ENCODE data around the gene OAS1. TPM values are rescaled to one million over a fixed set of nuclear protein-coding genes. Genes with fewer than 3 reads are reported as not detected.
"Not testable (repeated sequence)": the region's sequence is repeated elsewhere in the genome, so short reads cannot be mapped to it uniquely, and the experiment has no call there.

The OAS1 gene
- total RNA-seq, 2 experiments from 2014 or later = 138 to 141 TPM

- DNase-seq (no peak), ATAC-seq (ENCODE audit: low read depth) (peak; percentile 28)
- peaks cover 50% of the 10 kb centered on the region for H3K36me3 Mint-ChIP-seq
- H3K4me3 Mint-ChIP-seq = peak overlapping the region; percentile 98
- no peaks in the 10 kb centered on the region for H3K27me3 Mint-ChIP-seq
- POLR2A ChIA-PET = interaction anchor here (1.2 to 7.8 kb wide), 15 partner anchors 10 to 246 kb away, joined by 3 to 187 read pairs (median 5); partner anchors contain the start of genes OAS2 and OAS3
- peak overlapping the region; percentile 99 for H3K27ac Mint-ChIP-seq
- peaks cover 53% of the 10 kb centered on the region for H3K4me1 Mint-ChIP-seq
- peaks cover 4% of the 10 kb centered on the region for H3K9me3 Mint-ChIP-seq
Observed at GRCh38 chr12:112907415-112908157, 824 bp downstream of the OAS1 start.

- Mint-ChIP-seq H3K4me1 (peaks cover 55% of the 10 kb centered on the region), H3K27ac (peak overlapping the region; percentile 99), H3K4me3 (peak overlapping the region; percentile 98), H3K36me3 (peaks cover 60% of the 10 kb centered on the region), H3K9me3 (peaks cover 12% of the 10 kb centered on the region), H3K27me3 (no peaks in the 10 kb centered on the region)
- POLR2A ChIA-PET = interaction anchor here (1.5 to 7.8 kb wide), 7 partner anchors 8 to 76 kb away, joined by 4 to 187 read pairs (median 27); partner anchors contain the start of genes OAS2 and OAS3
- ATAC-seq (ENCODE audit: low read depth) (no peak), DNase-seq (no peak)
Observed at GRCh38 chr12:112908548-112908947, 1.8 kb downstream of the OAS1 start.

- Mint-ChIP-seq H3K27ac (peak overlapping the region; percentile 99), H3K4me3 (peak overlapping the region; percentile 98), H3K4me1 (peaks cover 53% of the 10 kb centered on the region), H3K36me3 (peaks cover 69% of the 10 kb centered on the region), H3K9me3 (peaks cover 14% of the 10 kb centered on the region), H3K27me3 (no peaks in the 10 kb centered on the region)
- no peak for ATAC-seq (ENCODE audit: low read depth)
- no peak for DNase-seq
- POLR2A ChIA-PET = interaction anchor here (1.4 to 7.8 kb wide), 5 partner anchors 9 to 68 kb away, joined by 3 to 187 read pairs (median 40); partner anchors contain the start of genes OAS2 and OAS3
Observed at GRCh38 chr12:112909693-112910092, 2.9 kb downstream of the OAS1 start.

GRCh38 chr12:112913038-112913688, 6.4 kb downstream of the OAS1 start:
- no peak overlapping the region for H3K27ac Mint-ChIP-seq
- H3K4me1 Mint-ChIP-seq = peaks cover 52% of the 10 kb centered on the region
- POLR2A ChIA-PET = interaction anchor here (0.6 to 1.4 kb wide), 5 partner anchors 25 to 483 kb away, joined by 3 to 4 read pairs (median 3); partner anchors contain the start of genes OAS2 and OAS3
- no peak for DNase-seq
- peak overlapping the region; percentile 7 for H3K4me3 Mint-ChIP-seq
- ATAC-seq (ENCODE audit: low read depth) = no peak
- no peaks in the 10 kb centered on the region for H3K27me3 Mint-ChIP-seq
- H3K36me3 Mint-ChIP-seq = peaks cover 86% of the 10 kb centered on the region
- peaks cover 14% of the 10 kb centered on the region for H3K9me3 Mint-ChIP-seq

- H3K36me3 Mint-ChIP-seq = peaks cover 85% of the 10 kb centered on the region
- peaks cover 14% of the 10 kb centered on the region for H3K9me3 Mint-ChIP-seq
- H3K4me1 Mint-ChIP-seq = peaks cover 47% of the 10 kb centered on the region
- POLR2A ChIA-PET = interaction anchor here (1.0 to 1.4 kb wide), 3 partner anchors 24 to 64 kb away, joined by 3 to 4 read pairs (median 3); partner anchors contain the start of genes OAS2 and OAS3
- not testable (repeated sequence) for H3K27ac Mint-ChIP-seq; H3K27me3 Mint-ChIP-seq; H3K4me3 Mint-ChIP-seq; DNase-seq; ATAC-seq (ENCODE audit: low read depth)
Observed at GRCh38 chr12:112913888-112914287, 7.1 kb downstream of the OAS1 start.

GRCh38 chr12:112916270-112916669, 9.5 kb downstream of the OAS1 start:
- ATAC-seq (ENCODE audit: low read depth) = no peak
- POLR2A ChIA-PET = interaction anchor here (3.2 kb wide), 1 partner anchor 9 kb away, joined by 27 read pairs; the partner anchor contains the start of gene OAS1
- Mint-ChIP-seq H3K4me1 (peaks cover 30% of the 10 kb centered on the region), H3K9me3 (peaks cover 14% of the 10 kb centered on the region), H3K4me3 (no peak overlapping the region), H3K36me3 (peaks cover 75% of the 10 kb centered on the region), H3K27me3 (no peaks in the 10 kb centered on the region), H3K27ac (no peak overlapping the region)
- DNase-seq = no peak

GRCh38 chr12:112919121-112919520, 12.4 kb downstream of the OAS1 start:
- ATAC-seq (ENCODE audit: low read depth) (no peak), DNase-seq (no peak)
- POLR2A ChIA-PET = interaction anchor here (1.2 to 3.2 kb wide), 3 partner anchors 9 to 60 kb away, joined by 3 to 27 read pairs (median 13); partner anchors contain the start of genes OAS1 and OAS2
- H3K9me3 Mint-ChIP-seq = peaks cover under 1% of the 10 kb centered on the region
- H3K27ac Mint-ChIP-seq = no peak overlapping the region
- H3K36me3 Mint-ChIP-seq = peaks cover 69% of the 10 kb centered on the region
- H3K4me3 Mint-ChIP-seq = no peak overlapping the region
- H3K4me1 Mint-ChIP-seq = peaks cover 14% of the 10 kb centered on the region
- no peaks in the 10 kb centered on the region for H3K27me3 Mint-ChIP-seq

- ATAC-seq (ENCODE audit: low read depth) = no peak
- POLR2A ChIA-PET = interaction anchor here (1.6 to 1.7 kb wide), 2 partner anchors 13 to 14 kb away, joined by 4 to 6 read pairs; partner anchors contain the start of gene OAS3
- no peak for DNase-seq
- Mint-ChIP-seq H3K4me1 (no peaks in the 10 kb centered on the region), H3K27ac (no peak overlapping the region), H3K4me3 (no peak overlapping the region), H3K27me3 (no peaks in the 10 kb centered on the region), H3K36me3 (peaks cover 68% of the 10 kb centered on the region), H3K9me3 (peaks cover 6% of the 10 kb centered on the region)
Observed at GRCh38 chr12:112924986-112925385, 18.2 kb downstream of the OAS1 start.

GRCh38 chr12:112926416-112927033, 19.8 kb downstream of the OAS1 start:
- peaks cover 67% of the 10 kb centered on the region for H3K36me3 Mint-ChIP-seq
- not testable (repeated sequence) for H3K27me3 Mint-ChIP-seq; H3K4me1 Mint-ChIP-seq; H3K9me3 Mint-ChIP-seq; DNase-seq; ATAC-seq (ENCODE audit: low read depth); H3K27ac Mint-ChIP-seq; H3K4me3 Mint-ChIP-seq
- POLR2A ChIA-PET = interaction anchor here (1.6 kb wide), 1 partner anchor 11 kb away, joined by 6 read pairs; the partner anchor contains the start of gene OAS3

GRCh38 chr12:112927475-112927874, 20.7 kb downstream of the OAS1 start:
- no peak for ATAC-seq (ENCODE audit: low read depth)
- peaks cover 60% of the 10 kb centered on the region for H3K36me3 Mint-ChIP-seq
- no peaks in the 10 kb centered on the region for H3K27me3 Mint-ChIP-seq
- H3K4me3 Mint-ChIP-seq = no peak overlapping the region
- no peaks in the 10 kb centered on the region for H3K4me1 Mint-ChIP-seq
- no peak overlapping the region for H3K27ac Mint-ChIP-seq
- no peak for DNase-seq
- H3K9me3 Mint-ChIP-seq = peaks cover 6% of the 10 kb centered on the region
- POLR2A ChIA-PET = no interaction called here

GRCh38 chr12:112927925-112928324, 21.2 kb downstream of the OAS1 start:
- no peak for DNase-seq
- Mint-ChIP-seq H3K9me3 (peaks cover 6% of the 10 kb centered on the region), H3K36me3 (peaks cover 55% of the 10 kb centered on the region), H3K27ac (no peak overlapping the region), H3K4me3 (no peak overlapping the region), H3K27me3 (no peaks in the 10 kb centered on the region), H3K4me1 (no peaks in the 10 kb centered on the region)
- POLR2A ChIA-PET = no interaction called here
- no peak for ATAC-seq (ENCODE audit: low read depth)

- POLR2A ChIA-PET = no interaction called here
- H3K4me3 Mint-ChIP-seq = no peak overlapping the region
- no peak overlapping the region for H3K27ac Mint-ChIP-seq
Observed at GRCh38 chr12:112928978-112929377, 22.2 kb downstream of the OAS1 start.

GRCh38 chr12:112929715-112930114, 23.0 kb downstream of the OAS1 start:
- ATAC-seq (ENCODE audit: low read depth) (no peak), DNase-seq (no peak)
- POLR2A ChIA-PET = no interaction called here
- Mint-ChIP-seq H3K9me3 (peaks cover 6% of the 10 kb centered on the region), H3K27me3 (no peaks in the 10 kb centered on the region), H3K4me3 (no peak overlapping the region), H3K36me3 (peaks cover 42% of the 10 kb centered on the region), H3K27ac (no peak overlapping the region), H3K4me1 (peaks cover 2% of the 10 kb centered on the region)

More at GRCh38 chr12:112928978-112929377, 22.2 kb downstream of the OAS1 start:
- H3K4me1 Mint-ChIP-seq = no peaks in the 10 kb centered on the region
- no peaks in the 10 kb centered on the region for H3K27me3 Mint-ChIP-seq
- ATAC-seq (ENCODE audit: low read depth) = no peak
- peaks cover 6% of the 10 kb centered on the region for H3K9me3 Mint-ChIP-seq
- DNase-seq = no peak
- peaks cover 47% of the 10 kb centered on the region for H3K36me3 Mint-ChIP-seq

Measured in activated naive CD8-positive, alpha-beta T cell treated with anti-CD3 and anti-CD28 coated beads, Interleukin-2, amount 10 ng/mL, durations not matched to agents 7 days and 5 days (primary cell).